Lung (tissue), 12 donors: ENCODE data around the gene POLL. TPM values are rescaled to one million over a fixed set of nuclear protein-coding genes. Genes with fewer than 3 reads are reported as not detected.

Experiments used
- ATAC-seq: fragments of 200-7000 bp; cut with Tn5 transposase; one replicate; pipeline ENCODE4 v1.9.1; 2020; ENCODE audit warnings: moderate number of reproducible peaks; ENCODE audit not compliant: insufficient read depth, low FRiP score
- DNase-seq, 3 donors: peaks; one replicate each; pipeline ENCODE4 v3.0.0-alpha.2; 2013 to 2017
- H3K27ac ChIP-seq, 2 donors: one replicate each; pipeline ENCODE4 v1.5.1; 2013; ENCODE audit warnings: mild to moderate bottlenecking in 2 of 2, moderate library complexity in 2 of 2, control low read depth in 1 of 2, inconsistent platforms in 1 of 2, low read depth in 1 of 2, low read length in 1 of 2
- H3K27me3 ChIP-seq, 3 donors: one replicate each; pipeline ENCODE4 v1.5.1; 2013; ENCODE audit warnings: low read length in 2 of 3; ENCODE audit not compliant: control insufficient read depth in 3 of 3, insufficient read depth in 3 of 3
- H3K36me3 ChIP-seq, 4 donors: one replicate each; pipeline ENCODE4 v1.5.1; 2013; ENCODE audit warnings: low read length in 4 of 4, mild to moderate bottlenecking in 1 of 4, moderate library complexity in 1 of 4; ENCODE audit not compliant: control insufficient read depth in 4 of 4, insufficient read depth in 4 of 4
- H3K4me1 ChIP-seq, 5 donors: one replicate each; pipeline ENCODE4 v1.5.1; 2013; ENCODE audit warnings: low read length in 5 of 5, mild to moderate bottlenecking in 2 of 5, moderate library complexity in 1 of 5; ENCODE audit not compliant: control insufficient read depth in 5 of 5, insufficient read depth in 5 of 5
- H3K4me3 ChIP-seq: one replicate; pipeline ENCODE4 v1.5.1; 2013; ENCODE audit warnings: mild to moderate bottlenecking, control low read depth, moderate library complexity
- H3K9ac ChIP-seq, 2 donors: one replicate each; pipeline ENCODE4 v1.5.1; 2013; ENCODE audit warnings: low read length in 2 of 2, control low read depth in 1 of 2; ENCODE audit not compliant: insufficient read depth in 1 of 2
- H3K9me3 ChIP-seq, 4 donors: one replicate each; pipeline ENCODE4 v1.5.1; 2013; ENCODE audit warnings: low read length in 3 of 4, mild to moderate bottlenecking in 1 of 4, moderate library complexity in 1 of 4; ENCODE audit not compliant: control insufficient read depth in 4 of 4, insufficient read depth in 3 of 4
- WGBS, 2 donors: extraction: QIAGEN DNeasy Blood & Tissue Kit; methylation state at CpG; one replicate each; pipeline ENCODE4 v1.1.7; 2013; 5-methylcytosine and 5-hydroxymethylcytosine counted together
- polyA plus RNA-seq, 2 donors: library from polyadenylated mRNA; stranded (reverse); fragments of 200-250 nt; gene quantifications; one replicate each; pipeline ENCODE4 v1.2.1, GENCODE V29; 2013
- total RNA-seq, 2 donors: library from RNA; depleted of rRNA in 1 of 2; stranded (reverse); fragments of >200 nt in 1 of 2; gene quantifications; one replicate each; pipeline ENCODE4 v1.2.1, GENCODE V29; 2014 to 2021
- TF ChIP-seq, protein P1 (sequence below): IDR thresholded peaks from 2 replicates; pipeline ENCODE4 v1.5.1; 2012; ENCODE audit warnings: mild to moderate bottlenecking; ENCODE audit errors: control extremely low read depth, extremely low read depth
- donor health status: control.
- donor health status: control.
- donor health status: Bipolar disorder and iron deficiency.
- donor health status: healthy.
- donor health status: DM: yes; HTN: yes; CAD: no.

Gene POLL
- total and polyA plus RNA-seq, 4 donors: 16.6 to 26.9 (median 25.0) TPM

DNA sequence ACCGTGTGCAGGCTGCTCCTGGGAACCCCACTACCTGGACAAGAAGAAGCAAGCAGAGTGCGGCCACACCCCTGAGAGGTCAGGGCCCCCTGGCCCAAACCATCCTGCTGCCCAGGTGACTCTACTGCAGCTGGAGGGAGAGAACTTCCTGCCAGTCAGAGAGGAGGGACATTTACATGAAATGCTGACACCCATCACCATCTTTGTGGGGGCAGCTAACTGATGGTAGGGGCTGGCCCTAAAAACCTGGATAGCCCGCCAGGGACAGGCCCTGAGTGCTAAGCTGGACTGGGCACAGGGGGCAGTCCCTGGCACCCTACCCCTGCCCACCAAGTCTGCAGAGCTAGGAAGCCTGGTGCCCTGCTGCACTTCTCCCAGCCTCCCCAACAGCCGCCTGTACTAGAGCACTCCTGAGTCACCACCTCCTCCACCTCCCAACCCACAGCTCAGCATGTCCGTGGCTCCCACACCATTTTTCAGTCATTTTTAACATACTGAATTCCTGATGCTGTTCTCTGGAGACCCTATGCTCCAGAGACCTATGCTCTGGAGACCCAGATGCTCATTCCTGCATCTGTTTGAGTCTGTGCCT lies 27.6 kb upstream of the POLL start:
- Histone ChIP-seq H3K9ac (no peak overlapping the region), H3K27ac (no peak overlapping the region), H3K36me3 (peaks cover 0 to 43% (median 11%) of the 10 kb centered on the region in 4 donors), H3K4me3 (no peak overlapping the region), H3K27me3 (no peaks in the 10 kb centered on the region), H3K4me1 (peaks cover 0 to 4% (median 0%) of the 10 kb centered on the region in 5 donors), H3K9me3 (no peaks in the 10 kb centered on the region)
- ATAC-seq: no peak
- 93% methylated on average over 5 of the region's 5 CpGs for WGBS, 2 donors
- no peak for DNase-seq
- TF ChIP-seq, protein P1, sequence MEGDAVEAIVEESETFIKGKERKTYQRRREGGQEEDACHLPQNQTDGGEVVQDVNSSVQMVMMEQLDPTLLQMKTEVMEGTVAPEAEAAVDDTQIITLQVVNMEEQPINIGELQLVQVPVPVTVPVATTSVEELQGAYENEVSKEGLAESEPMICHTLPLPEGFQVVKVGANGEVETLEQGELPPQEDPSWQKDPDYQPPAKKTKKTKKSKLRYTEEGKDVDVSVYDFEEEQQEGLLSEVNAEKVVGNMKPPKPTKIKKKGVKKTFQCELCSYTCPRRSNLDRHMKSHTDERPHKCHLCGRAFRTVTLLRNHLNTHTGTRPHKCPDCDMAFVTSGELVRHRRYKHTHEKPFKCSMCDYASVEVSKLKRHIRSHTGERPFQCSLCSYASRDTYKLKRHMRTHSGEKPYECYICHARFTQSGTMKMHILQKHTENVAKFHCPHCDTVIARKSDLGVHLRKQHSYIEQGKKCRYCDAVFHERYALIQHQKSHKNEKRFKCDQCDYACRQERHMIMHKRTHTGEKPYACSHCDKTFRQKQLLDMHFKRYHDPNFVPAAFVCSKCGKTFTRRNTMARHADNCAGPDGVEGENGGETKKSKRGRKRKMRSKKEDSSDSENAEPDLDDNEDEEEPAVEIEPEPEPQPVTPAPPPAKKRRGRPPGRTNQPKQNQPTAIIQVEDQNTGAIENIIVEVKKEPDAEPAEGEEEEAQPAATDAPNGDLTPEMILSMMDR: no peak

DNA sequence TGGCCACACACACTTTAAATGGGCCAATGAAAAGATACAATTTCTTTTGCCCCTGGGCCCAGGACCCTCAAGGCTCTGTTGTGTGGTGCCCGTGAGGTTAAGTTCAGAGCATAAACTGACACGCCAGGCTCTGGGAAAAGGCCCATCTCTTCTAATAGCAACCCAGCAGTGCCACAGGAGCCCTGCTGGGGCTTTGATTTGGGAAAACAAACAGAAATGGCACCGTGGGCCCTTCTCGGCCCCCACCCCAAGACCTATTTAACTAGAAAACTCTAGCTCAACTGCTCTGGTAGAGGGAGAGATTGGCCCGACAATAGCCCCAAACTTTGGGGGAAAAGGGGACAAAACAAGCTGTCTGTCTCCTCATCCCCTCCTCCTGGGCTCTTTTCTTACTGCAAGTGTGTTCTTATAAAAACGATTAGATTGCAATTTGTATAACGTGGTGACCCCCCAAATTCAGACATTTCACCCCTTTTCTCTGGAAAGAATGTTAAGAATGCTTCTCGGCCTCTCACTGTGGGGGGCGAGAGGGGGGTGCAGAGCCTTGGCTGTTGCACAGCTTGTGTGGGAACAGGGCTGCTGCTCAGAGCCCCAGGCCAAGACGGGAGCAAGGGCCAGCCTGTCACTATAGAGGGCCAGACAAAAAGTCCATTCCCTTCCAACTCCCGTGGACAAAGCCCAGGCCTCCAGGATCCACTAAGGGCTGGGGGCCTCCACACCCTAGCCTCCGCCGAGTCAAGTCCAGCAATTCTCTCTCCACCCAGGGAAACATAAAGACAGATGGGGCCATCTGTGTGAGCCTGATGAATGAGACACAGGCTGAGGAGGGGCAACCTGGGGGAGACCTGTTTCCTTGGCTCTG lies 26.8 kb upstream of the POLL start:
- H3K27ac ChIP-seq: no peak overlapping the region
- TF ChIP-seq, protein P1: no peak
- DNase-seq (no peak), ATAC-seq (no peak)
- no peaks in the 10 kb centered on the region for H3K27me3 ChIP-seq
- peaks cover 0 to 44% (median 13%) of the 10 kb centered on the region in 4 donors for H3K36me3 ChIP-seq
- no peaks in the 10 kb centered on the region for H3K9me3 ChIP-seq
- H3K4me3 ChIP-seq: no peak overlapping the region
- peaks cover 0 to 4% (median 0%) of the 10 kb centered on the region in 5 donors for H3K4me1 ChIP-seq
- 82 to 88% methylated on average over 13 of the region's 13 CpGs for WGBS, 2 donors
- no peak overlapping the region for H3K9ac ChIP-seq

DNA sequence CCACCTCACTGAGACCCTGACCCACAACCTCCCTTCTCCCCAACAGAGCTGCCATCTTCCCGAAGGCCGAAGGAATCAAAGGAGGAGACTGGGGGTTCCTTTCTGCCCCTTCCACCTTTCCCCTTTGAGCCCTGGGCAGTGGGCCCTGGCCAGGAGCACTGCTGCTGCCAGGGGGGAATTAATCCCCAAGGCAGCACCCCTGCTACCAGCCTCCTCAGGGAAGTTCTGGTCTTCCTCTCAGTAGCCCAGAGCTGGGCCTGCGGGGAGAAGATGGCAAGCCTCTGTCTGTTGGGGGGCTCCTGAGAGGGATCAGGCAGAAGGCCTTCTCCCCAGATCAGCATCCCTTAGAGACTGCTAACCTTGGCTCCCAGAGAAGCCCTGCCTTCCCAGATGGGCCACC lies 25.6 kb upstream of the POLL start:
- 97 to 98% methylated on average over 3 of the region's 3 CpGs for WGBS, 2 donors
- TF ChIP-seq, protein P1: no peak
- Histone ChIP-seq H3K4me3 (no peak overlapping the region), H3K9me3 (no peaks in the 10 kb centered on the region), H3K27me3 (no peaks in the 10 kb centered on the region), H3K27ac (no peak overlapping the region), H3K36me3 (peaks cover 0 to 47% (median 22%) of the 10 kb centered on the region in 4 donors), H3K4me1 (peaks cover 0 to 4% (median 0%) of the 10 kb centered on the region in 5 donors), H3K9ac (no peak overlapping the region)
- no peak for ATAC-seq
- DNase-seq: no peak
